Stimulated activated CD4-positive, alpha-beta T cell treated with anti-CD3 and anti-CD28 coated beads, Interleukin-4, amount 100 ng/mL, for 4 hours (primary cell): ENCODE results near the gene TECR.
A peak's percentile ranks its signal among the peaks of the same experiment; 100 is the strongest.
"Not testable (repeated sequence)": the region's sequence is repeated elsewhere in the genome, so short reads cannot be mapped to it uniquely, and the experiment has no call there.

Experiments
- DNase-seq, 2 experiments: peaks; one replicate each; pipeline ENCODE4 v3.0.0-alpha.2; 2020

TECR gene, protein sequence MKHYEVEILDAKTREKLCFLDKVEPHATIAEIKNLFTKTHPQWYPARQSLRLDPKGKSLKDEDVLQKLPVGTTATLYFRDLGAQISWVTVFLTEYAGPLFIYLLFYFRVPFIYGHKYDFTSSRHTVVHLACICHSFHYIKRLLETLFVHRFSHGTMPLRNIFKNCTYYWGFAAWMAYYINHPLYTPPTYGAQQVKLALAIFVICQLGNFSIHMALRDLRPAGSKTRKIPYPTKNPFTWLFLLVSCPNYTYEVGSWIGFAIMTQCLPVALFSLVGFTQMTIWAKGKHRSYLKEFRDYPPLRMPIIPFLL

DNA sequence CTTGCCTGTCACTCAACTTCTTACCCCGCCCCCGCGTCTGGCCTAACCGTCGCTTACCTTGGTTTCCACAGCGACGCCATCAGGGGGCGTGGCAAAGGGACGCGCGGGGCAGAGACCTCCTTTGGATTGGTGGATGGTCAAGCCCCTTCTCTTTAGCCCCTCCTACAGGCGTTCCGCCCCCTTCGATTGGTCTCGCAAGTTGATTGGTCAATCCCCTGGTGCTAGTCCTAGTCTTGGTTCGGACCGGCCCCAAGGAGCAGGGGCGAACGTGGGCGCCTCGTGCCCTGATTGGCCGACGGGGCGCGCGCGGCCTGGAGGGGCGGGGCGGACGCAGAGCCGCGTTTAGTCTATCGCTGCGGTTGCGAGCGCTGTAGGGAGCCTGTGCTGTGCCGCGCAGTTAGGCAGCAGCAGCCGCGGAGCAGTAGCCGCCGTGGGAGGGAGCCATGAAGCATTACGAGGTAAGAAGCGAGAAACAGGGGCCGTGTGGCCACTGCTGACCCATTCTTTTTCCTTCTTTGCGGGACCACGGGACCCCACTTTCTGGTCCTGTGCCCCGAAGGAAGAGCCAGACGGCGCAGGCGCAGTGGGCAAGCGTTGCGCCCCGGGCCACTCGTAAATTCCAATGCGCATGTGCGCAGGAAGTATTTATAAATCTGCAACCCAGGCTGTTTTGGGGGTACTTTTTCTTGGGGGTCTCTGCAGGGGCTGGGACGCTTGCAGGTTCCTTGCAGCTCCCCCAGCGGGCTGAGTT, at the start of gene TECR:
Gene TECR (plus strand): TSS at position 341 of the 751 bp plus-strand sequence. CDS start 103 bp downstream, at position 444.
- DNase-seq, result peak; percentile 100

DNA sequence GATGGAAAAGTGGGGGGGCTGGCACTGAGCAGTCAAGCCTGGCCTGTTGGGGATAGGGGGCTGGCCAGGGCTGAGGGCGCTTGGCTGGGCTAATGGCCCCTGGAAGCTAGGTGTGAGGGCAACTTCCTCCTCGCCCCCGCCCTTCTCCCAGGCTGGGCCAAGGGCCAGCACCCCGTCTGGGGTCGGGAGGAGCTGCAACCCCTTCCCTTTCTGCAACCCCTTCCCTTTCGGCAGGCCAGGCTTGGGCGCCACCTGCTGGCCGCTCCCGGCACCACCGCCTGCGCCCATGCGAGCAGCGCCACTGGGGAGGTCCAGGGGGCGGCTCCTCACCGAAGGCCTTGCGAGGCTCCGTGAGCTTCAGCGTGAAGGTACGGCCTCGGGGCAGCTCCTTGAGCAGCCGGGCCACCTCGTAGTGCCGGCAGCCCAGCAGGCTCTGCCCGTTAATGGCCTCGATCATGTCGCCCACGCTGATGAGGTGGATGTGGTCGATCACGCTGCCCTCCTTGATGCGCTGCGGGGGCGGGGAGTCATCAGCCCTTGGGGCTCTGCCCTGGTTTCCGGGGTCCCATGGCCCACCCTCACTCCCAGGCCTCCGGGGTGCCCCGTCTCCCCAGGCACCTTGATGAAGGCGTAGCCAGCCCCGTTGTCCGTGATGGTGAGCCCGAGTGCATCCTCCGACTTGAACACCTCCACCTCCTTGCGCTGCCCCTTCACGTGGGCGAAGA, 49.3 kb upstream of the TECR start:
- DNase-seq, result peak; percentile 52 to 69

DNA sequence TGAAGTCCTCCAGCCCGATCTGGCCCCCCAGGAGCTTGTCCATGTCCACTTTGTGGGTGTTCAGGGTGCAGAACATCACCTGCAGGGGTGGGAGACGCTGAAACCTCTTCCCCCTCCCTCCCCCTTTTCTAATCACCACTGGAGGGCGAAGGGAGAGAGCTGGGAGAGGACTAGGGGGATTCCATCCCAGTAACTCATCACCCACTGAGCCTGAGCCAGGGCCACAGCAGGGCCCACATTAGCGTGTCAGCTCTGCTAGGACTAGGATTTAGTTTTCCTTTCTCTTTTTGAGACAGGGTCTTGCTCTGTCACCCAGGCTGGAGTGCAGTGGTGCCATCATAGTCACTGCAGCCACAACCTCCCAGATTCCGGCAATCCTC, 48.7 kb upstream of the TECR start:
- no peak for DNase-seq

DNA sequence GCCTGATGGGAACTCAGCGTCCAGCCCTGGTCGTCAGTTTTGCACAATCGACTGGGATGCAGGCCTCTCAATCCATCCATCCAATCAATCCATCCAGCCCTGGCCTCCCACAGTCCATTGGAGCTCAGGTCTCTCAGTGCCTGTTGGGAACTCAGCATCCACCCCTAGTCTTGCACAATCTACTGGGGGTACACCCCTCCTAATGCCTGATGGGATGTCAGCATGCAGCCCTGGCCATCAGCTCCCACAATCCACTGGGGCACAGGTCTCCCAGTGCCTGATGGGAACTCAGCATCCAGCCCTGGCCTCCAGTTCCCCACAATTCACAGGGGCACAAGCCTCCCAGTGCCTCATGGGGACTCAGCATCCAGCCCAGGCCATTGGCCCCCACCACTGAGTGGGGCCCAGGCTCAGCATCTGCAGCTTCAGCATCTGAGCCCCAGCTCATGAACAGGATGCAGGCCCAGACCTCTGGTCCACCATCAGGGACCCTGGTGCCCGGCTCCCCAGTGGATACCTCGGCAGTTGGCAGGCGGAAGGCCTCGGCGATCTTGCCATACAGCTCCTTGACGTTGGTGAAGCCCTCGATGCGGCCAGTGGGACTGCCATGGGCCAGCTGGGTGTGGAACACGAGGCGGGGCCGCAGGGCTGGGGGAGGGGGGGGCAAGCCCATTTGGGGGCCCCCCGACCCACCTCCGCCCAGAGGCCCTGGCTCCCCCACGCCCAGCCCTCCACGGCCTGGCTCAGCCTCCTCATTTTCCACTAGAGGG, 47.0 kb upstream of the TECR start:
- DNase-seq, result no peak

DNA sequence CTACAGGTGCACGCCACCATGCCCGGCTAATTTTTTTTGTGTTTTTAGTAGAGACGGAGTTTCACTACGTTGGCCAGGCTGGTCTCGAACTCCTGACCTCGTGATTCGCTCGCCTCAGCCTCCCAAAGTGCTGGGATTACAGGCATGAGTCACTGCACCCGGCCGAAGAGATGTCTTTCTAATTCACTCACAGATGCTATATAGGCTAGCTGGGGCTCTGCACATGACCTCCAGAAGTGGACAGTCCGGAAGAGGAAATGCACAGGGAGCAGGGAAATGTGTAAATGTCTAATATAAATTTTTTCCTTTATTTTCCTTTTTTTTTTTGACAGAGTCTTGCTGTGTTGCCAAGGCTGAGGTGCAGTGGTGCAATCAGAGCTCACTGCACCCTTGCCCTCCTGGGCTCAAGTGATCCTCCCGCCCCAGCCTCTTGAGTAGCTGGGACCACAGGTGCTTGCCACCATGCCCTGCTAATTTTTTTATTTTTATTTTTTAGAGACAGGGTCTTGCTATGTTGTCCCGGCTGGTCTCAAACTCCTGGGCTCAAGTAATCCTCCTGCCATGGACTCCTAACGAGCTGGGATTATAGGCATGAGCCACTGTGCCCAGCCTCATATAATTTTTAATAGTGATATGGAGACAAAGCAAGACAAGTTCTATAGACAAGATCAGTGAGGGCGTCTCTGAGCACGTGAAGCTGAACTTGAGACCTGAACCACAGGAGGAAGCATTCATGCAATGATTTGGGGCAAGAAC, 41.8 kb upstream of the TECR start:
- DNase-seq, result no peak

DNA sequence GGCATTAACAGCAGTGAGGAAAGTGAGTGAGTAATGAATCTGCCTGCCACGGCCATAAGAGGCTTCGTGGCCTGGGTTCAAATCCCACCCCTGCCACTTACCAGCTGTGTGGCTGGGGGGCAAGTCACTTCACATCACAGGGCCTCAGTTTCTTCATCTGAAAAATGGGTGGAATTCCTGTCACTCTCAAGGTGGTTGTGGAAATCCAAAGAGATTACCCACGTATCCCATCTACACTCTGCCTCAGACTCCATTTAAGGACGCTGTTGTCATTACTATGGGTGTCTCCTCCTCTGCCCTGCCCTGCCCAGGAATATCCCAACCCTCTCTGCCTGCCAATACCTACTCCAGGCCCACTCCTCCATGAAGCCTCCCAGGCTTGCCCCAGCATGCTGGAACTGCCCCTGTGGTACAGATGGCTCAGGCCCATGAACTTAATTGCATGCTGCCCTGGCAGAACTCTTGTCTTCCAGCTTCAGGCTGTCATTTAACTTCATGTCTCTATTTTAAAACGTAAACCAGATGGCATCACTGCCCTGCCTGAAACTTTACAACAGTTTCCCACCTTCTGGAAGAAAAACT, 36.5 kb upstream of the TECR start:
- DNase-seq, result no peak

DNA sequence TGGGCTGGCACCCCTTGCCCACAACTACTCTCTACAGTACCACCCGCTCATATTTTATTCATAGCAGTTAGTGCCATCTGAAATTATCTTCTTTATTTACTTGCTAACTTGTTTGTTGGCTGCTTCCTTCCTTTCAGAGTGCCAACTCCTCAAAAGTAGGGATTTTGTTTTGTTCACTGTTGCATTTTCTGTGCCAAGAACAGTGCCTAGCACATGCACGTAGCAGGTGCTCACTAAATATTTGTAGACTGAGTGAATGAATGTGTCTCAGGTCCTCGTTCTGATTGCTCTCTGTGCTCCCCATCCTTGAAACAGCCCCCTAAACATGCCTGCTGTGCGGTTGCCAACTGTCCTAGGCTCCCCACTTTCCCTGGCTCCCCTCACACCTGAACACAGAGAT, 35.0 kb upstream of the TECR start:
- DNase-seq, result no peak

DNA sequence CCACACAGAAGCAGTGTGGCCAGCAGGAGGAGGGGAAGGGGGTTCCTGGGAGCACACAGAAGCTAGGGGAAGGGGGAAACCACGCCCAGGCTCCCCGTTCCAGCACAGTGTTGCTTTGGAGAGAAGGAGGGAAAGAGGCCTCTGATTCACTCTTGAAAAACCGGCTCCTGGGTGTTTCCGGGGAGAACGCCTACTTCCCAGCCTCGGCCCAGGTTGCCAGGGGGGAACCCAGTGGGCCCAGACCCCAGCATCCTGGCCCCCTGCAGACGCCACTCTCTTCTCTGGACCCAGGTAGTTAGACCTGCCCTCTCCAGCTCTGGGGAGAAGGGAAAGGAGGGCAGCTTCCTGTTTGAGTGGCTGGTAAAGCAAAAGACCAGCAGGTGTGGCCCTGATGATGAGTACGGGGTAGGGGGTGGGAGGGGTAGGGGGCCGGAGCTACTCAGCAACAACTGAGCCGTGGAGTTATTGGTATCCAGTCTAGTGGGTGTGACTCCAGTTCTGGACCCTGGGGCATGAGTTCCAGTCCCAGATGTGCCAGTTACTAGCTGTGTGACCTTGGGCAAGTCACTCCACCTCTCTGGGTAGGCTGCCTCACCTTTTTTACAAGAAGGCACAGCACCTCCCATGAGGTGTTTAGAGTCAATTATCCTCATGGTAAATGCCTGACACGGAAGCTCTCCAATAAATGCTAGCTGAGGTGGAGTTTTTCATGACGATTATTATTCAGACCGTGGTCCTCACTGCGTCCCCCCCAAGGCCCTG, 34.3 kb upstream of the TECR start:
- no peak for DNase-seq

DNA sequence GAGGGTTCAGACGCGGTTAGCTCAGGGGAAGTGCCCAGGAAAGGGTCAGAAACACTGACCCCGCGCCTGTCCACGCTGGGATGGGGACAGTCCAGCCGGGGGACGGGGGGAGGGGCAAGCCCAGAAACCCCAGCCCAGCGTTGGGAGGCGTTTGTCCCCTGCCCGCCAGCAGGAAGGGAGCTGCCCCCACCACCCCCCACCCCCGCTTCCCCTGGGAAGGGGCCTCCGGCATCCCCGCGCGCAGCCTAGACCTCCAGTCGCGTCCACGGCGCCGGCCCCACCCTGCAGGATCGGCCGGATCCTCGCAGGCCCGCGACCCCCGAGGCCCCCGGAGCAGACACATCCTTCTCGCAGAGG, 33.7 kb upstream of the TECR start:
- DNase-seq, result no peak

DNA sequence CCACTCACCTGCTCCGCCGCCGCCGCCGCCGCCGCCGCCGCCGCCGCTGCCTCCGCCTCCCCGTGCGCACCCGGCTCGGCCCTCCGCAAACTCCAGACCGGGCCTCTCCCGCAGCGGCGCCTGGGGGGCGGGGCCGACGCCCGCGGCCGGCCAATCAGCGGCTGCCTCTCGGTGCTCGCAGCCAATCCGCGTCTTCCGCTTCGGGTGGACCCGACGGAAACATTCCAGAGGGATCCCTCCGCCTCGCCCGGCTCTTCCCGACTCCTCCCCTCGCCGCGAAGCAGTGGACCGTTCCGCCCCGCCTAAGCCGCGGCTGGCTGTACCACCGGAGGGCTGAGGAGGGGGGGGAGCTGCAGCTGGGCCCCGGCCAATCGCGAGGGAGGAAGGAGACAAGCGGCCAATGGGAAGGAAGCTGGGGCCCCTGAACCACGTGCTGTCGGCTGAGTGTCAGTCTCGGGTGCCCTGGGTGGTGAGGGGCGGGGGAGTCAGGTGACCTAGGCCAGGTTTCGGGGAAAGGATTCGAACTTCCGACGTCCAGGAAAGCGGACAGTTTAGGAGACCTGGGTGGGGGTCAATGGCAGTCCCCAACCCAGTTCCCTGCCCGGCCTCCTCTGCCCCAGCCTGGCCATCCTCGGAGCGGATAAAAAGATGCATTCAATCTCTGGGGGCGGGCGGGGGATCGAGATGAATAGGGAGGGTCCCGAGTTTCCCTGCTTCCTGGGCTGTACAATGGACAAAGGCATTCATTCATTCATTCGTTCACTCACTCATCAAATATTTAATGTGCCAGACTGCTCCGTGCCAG, 33.2 kb upstream of the TECR start, which contains the start of gene GIPC1:
Gene GIPC1 (minus strand): TSS at position 99 of the 805 bp plus-strand sequence. CDS start 13,151 bp downstream, outside the sequence.
- DNase-seq, result peak; percentile 79 to 84

DNA sequence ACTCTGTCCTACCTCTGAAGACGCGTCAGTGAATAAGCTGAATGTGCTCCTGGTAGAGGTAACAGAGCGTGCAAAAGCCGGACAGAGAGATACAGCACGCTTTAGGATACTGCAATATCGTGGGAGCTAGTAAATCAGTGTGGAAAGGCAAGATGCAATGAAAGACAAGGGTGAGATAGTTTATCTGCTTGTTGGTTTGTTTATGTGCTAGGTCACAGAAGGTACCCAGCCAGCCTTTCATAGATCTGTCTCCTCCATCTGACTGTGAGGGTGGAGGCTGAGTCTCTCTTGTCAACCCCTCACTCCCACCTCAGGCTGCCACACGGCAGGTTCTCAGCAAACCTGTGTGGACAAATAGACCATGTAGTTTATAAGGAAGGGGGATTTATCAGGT, 32.6 kb upstream of the TECR start:
- DNase-seq, result no peak

DNA sequence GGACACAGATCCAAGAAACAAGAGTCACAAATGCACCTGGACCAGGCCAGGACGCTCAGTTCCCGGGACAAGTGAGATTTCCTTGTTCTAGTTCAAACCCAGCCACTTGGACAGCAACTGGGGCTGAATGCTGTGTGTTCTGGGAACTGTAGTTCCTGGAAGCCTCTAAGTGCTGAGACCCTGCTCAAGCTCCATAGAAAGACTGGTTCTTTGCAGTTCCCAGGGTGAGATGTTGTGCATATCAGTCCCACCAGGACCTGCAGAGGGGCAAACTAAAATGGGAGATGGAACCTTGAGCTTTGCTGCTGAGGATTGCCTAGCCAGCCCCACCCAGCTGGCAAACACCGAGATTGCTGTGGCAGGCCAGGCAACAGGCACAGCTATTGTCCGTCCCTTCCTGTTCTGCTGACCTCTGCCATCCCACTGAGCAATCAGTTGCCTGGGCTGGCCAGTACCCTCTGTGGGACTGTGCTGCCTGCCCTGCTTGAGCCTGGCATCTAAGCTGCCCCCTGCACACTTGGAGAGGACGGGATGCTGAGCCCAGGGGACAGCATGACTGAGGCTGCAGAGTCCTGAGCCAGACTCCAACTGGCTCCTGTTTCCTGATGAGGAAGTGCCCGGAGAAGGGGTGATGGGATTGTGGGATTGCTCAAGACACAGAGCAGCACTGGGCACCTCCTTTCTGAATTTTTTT, 32.0 kb upstream of the TECR start:
- no peak for DNase-seq

DNA sequence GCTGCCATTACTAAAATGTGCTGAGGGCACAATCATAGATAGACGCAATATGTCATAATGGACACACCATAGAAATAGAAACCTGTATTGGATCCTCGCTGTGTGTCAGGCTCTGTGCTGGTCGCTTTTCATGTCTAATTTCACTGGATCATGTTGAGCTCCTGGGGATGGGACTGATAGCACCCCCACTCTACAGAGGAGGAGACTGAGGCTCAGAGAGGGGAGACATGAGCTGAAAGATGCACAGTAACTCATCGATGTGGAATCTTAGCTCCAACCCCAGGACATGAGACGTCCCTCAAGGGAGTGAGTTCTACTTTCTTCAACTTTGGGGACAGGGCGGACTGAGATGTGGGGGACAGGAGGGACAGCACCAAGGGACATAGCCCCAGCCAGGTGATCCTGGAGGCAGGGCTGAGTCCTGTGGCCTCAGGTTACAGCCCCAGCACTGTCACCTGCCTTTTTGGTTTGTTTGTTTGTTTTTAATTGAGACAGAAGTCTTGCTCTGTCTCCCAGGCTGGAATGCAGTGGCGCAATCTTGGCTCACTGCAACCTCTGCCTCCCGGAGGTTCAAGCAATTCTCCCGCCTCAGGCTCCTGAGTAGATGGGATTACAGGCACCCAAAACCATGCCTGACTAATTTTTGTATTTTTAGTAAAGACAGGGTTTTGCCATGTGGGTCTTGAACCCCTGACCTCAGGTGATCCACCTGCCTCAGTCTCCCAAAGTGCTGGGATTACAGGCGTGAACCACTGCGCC, 26.9 kb upstream of the TECR start:
- no peak for DNase-seq

DNA sequence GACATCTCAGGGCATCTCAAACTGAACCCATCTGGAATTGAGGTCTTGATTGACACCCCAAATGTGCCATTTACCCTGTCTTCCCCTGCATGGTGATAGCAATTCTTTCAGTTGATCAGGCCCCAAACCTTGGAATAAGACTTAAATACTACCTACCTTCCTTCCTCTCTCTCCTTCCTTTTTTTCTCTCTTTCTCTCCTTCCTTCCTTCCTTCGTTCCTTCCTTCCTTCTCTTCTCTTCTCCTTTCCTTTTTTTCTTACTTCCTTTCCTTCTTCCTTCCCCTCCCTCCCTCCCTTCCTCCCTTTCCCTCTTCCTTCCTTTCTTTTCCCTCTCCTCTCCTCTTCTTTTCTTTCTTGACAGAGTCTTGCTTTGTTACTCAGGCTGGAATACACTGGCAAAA, 26.1 kb upstream of the TECR start:
- no peak for DNase-seq

DNA sequence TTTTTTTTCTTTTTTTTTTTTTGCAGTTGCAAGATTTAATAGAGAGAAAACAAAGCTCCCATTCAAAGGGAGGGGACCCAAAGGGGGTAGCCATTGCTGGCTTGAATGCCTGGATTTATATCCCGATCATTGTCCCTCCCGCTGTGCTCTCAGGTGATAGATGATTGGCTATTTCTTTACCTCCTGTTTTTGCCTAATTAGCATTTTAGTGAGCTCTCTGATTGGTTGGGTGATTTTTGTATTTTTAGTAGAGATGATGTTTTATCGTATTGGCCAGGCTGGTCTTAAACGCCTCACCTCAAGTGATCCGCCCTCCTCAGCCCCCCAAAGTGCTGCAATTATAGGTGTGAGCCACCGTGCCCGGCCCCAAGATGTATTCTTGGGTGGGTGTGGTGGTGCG, 24.8 kb upstream of the TECR start:
- not testable (repeated sequence) for DNase-seq

DNA sequence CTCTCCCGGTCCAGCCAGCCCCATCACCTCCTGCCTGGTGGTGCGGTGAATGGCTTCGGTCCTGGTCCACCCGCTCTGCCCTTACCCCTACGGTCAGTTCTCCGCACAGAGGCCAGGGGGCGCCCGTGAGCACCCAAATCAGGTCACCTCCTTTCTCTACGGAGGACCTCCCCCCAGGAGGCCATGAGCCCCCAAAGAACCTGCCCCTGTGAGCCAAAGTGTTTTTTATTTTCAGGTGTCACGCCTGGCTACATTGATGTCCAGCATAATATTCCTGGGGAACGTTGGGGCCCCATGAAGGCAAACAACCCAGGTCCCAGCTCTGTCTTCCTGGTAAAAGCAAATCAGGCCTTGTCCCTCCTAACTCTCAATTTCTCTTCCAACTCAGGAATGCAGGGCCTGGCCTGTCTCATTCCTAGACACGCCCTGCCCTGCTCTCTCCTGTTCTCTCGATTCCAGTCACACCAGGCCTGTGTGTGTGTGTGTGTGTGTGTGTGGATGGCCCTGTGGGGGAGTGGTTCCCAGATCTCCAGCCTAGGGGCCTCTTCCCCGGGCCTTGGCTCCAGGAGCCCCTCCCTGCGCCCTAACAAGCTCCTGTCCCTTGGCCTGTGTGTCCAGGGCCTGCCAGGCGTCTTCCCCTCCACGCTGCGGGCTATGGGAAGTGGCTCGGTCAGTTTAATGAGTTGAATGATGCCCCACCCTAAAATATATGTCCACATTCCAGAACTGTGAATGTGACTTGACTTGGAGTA, 23.7 kb upstream of the TECR start:
- peak; percentile 57 to 66 for DNase-seq

DNA sequence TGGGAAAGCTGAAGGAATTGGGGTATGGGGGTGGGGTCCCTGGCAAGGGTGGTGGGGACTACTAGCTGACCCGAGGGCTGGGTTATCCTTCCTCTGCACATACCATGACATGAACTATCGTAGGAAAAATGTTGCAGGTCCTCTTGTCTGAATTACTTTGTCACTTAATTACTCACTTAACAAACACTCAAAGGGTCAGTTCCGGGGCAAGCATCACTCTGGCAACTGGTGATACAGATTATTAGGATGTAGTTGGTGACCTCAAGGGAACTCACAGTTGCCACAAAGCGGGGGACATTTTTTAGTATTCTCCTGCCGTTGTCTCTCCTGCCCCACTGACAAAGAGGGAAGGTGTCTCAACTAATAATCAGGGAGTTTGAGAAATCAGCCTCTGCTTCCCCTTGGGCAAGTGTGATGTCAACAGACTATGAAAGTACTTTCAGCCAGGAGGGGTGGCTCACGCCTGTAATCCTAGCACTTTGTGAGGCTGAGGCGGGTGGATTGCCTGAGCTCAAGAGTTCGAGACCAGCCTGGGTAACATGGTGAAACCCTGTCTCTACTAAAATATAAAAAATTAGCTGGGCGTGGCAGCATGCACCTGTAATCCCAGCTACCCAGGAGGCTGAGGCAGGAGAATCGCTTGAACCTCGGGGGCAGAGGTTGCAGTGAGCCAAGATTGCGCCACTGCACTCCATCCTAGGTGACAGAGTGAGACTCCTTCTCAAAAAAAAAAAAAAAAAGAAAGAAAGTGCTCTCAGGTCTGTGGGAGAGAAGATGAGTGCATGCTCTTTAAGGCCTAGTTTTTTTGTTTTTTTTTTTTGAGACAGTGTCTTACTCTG, 21.5 kb upstream of the TECR start:
- DNase-seq, result no peak
